GM12891 (cell line): ENCODE measurements around the gene HSD17B3.

Experiments used
- POLR2A ChIP-seq: IDR thresholded peaks from 2 replicates; pipeline ENCODE4 v1.6.1; 2011; ENCODE audit warnings: low read depth, low read length, control low read depth
- POLR2AphosphoS5 ChIP-seq: IDR thresholded peaks from 2 replicates; pipeline ENCODE4 v1.6.1; 2011; ENCODE audit warnings: low read depth, low read length, control low read depth
- POU2F2 ChIP-seq: IDR thresholded peaks from 2 replicates; pipeline ENCODE4 v1.6.1; 2011; ENCODE audit warnings: low read depth, mild to moderate bottlenecking, control low read depth, low read length, moderate library complexity

- TF ChIP-seq POLR2A: no peak
- TF ChIP-seq POLR2AphosphoS5: no peak
- no peak for TF ChIP-seq POU2F2
Observed at GRCh38 chr9:96219900-96220257, 82.1 kb downstream of the HSD17B3 start.
